A549 (cell line): ENCODE measurements around the gene KCTD1. TPM values are rescaled to one million over a fixed set of nuclear protein-coding genes. Genes with fewer than 3 reads are reported as not detected.
A peak's percentile ranks its signal among the peaks of the same experiment; 100 is the strongest.

ENCODE experiments used
- ATAC-seq, 2 experiments: fragments of 200-7000 bp in 1 of 2; fragments of >200 bp in 1 of 2; cut with Nextera tagmentation in 1 of 2; cut with Tn5 transposase in 1 of 2; 3 replicates each; pipeline versions ENCODE4 v1.8.0 to v1.9.1; 2018 to 2020; ENCODE audit warnings: mild to moderate bottlenecking in 1 of 2, moderate library complexity in 1 of 2
- CTCF ChIA-PET: fragments of 300-600 bp; sonication (Branson Sonifier 250); formaldehyde crosslinking; extraction: SDS; loops from one replicate; lab custom pipeline; 2021; ENCODE audit warnings: antibody characterized with exemption, inconsistent platforms; lab: Yijun Ruan, JAX
- POLR2A ChIA-PET: fragments of 350-600 bp; formaldehyde crosslinking; extraction: SDS; loops from one replicate; lab custom pipeline; 2021; ENCODE audit warnings: antibody characterized with exemption, inconsistent platforms; lab: Yijun Ruan, JAX
- DNase-seq, 2 experiments: peaks; one replicate each; pipeline versions ENCODE4 v3.0.0 to v3.0.0-alpha.2; 2011 to 2016; ENCODE audit warnings: low read depth in 1 of 2, low spot score in 1 of 2
- FAIRE-seq: peaks from 2 replicates; lab custom pipeline; 2011; peaks lifted over from hg19 to GRCh38; lab: Jason Lieb, UNC
- H3K27ac ChIP-seq, 2 experiments: fragments of >200 bp; sonication (Bioruptor Twin); formaldehyde crosslinking; 3 replicates each; pipeline ENCODE4 v1.5.1; 2016 to 2017
- H3K4me1 ChIP-seq: fragments of >200 bp; sonication (Bioruptor Twin); formaldehyde crosslinking; 3 replicates; pipeline ENCODE4 v1.6.1; 2016
- H3K4me2 ChIP-seq: fragments of >200 bp; sonication (Bioruptor Twin); formaldehyde crosslinking; 3 replicates; pipeline ENCODE4 v1.6.1; 2016
- H3K4me3 ChIP-seq: fragments of >200 bp; sonication (Bioruptor Twin); formaldehyde crosslinking; 3 replicates; pipeline ENCODE4 v1.5.1; 2016
- H3K9me3 ChIP-seq: fragments of >200 bp; sonication (Bioruptor Twin); formaldehyde crosslinking; 3 replicates; pipeline ENCODE4 v1.6.1; 2016
- CBX2 ChIP-seq: fragments of 200-600 bp; sonication (generic); IDR thresholded peaks from 2 replicates; pipeline ENCODE4 v1.6.1; 2016; ENCODE audit warnings: low read depth, mild to moderate bottlenecking, borderline replicate concordance
- CTCF ChIP-seq: fragments of >200 bp; sonication (Bioruptor Twin); formaldehyde crosslinking; IDR thresholded peaks from 3 replicates; pipeline ENCODE4 v1.5.1; 2016
- EHF ChIP-seq: fragments of 250-450 bp; sonication (Bioruptor Pico); IDR thresholded peaks from 2 replicates; pipeline ENCODE4 v1.5.0; 2020; ENCODE audit warnings: mild to moderate bottlenecking
- ESRRA ChIP-seq: fragments of 150-350 bp; IDR thresholded peaks from 2 replicates; pipeline ENCODE4 v1.6.1; 2014; ENCODE audit warnings: mild to moderate bottlenecking, low read length, borderline replicate concordance
- GATA3 ChIP-seq: IDR thresholded peaks from 2 replicates; pipeline ENCODE4 v1.6.1; 2012; ENCODE audit warnings: borderline replicate concordance
- HOXB13 ChIP-seq: fragments of 250-450 bp; sonication (Bioruptor Pico); IDR thresholded peaks from 2 replicates; pipeline ENCODE4 v1.5.0; 2020; ENCODE audit warnings: low read depth, mild to moderate bottlenecking, moderate library complexity
- KDM1A ChIP-seq: fragments of 200-600 bp; sonication (generic); IDR thresholded peaks from 2 replicates; pipeline ENCODE4 v1.6.1; 2016; ENCODE audit warnings: low read depth, mild to moderate bottlenecking
- MAZ ChIP-seq: fragments of 150-350 bp; IDR thresholded peaks from 2 replicates; pipeline ENCODE4 v1.6.1; 2014; ENCODE audit warnings: antibody characterized with exemption, low read depth, low read length, borderline replicate concordance
- NPAS2 ChIP-seq: fragments of 250-450 bp; sonication (Bioruptor Pico); IDR thresholded peaks from 2 replicates; pipeline ENCODE4 v1.8.0; 2022; ENCODE audit warnings: mild to moderate bottlenecking, moderate library complexity, borderline replicate concordance
- PHF8 ChIP-seq: fragments of 200-600 bp; sonication (generic); IDR thresholded peaks from 2 replicates; pipeline ENCODE4 v1.6.1; 2016; ENCODE audit warnings: low read depth, mild to moderate bottlenecking, antibody characterized with exemption, moderate library complexity, borderline replicate concordance
- RAD21 ChIP-seq, 2 experiments: fragments of >200 bp in 1 of 2; sonication (Bioruptor Twin) in 1 of 2; formaldehyde crosslinking in 1 of 2; IDR thresholded peaks in 1 of 2; conservative IDR thresholded peaks in 1 of 2; 2 replicates in 1 of 2; 3 replicates in 1 of 2; pipeline ENCODE4 v1.6.1; 2012 to 2018; ENCODE audit warnings: inconsistent platforms in 1 of 2
- SMC3 ChIP-seq: fragments of >200 bp; sonication (Bioruptor Twin); formaldehyde crosslinking; IDR thresholded peaks from 3 replicates; pipeline ENCODE4 v1.6.1; 2018; ENCODE audit warnings: inconsistent platforms
- TFCP2L1 ChIP-seq: fragments of 250-450 bp; sonication (Bioruptor Pico); IDR thresholded peaks from 2 replicates; pipeline ENCODE4 v1.5.0; 2021; ENCODE audit warnings: mild to moderate bottlenecking
- TP53 ChIP-seq: fragments of 250-450 bp; sonication (Bioruptor Pico); IDR thresholded peaks from 2 replicates; pipeline ENCODE4 v1.5.0; 2021; ENCODE audit warnings: mild to moderate bottlenecking, moderate library complexity
- ZC3H11A ChIP-seq: fragments of 450-650 bp; IDR thresholded peaks from 2 replicates; pipeline ENCODE4 v1.6.1; 2014; ENCODE audit warnings: antibody characterized with exemption, mild to moderate bottlenecking
- ZFP36 ChIP-seq: fragments of 450-650 bp; IDR thresholded peaks from 2 replicates; pipeline ENCODE4 v1.6.1; 2014; ENCODE audit warnings: borderline replicate concordance; ENCODE audit not compliant: partially characterized antibody
- WGBS: methylation state at CpG from one replicate; pipeline ENCODE4 v1.1.6; 2017; ENCODE audit errors: missing lambda C conversion rate; 5-methylcytosine and 5-hydroxymethylcytosine counted together
- polyA plus RNA-seq, 4 experiments: library from polyadenylated mRNA; depleted of rRNA in 3 of 4; stranded (reverse); fragments of >200 nt; fragmentation: RNase III in 1 of 4; extraction: RNeasy Plus Mini Kit Qiagen cat#74134 plus additional on column Dnase treatment in 1 of 4; gene quantifications; 2 replicates in 3 of 4; 3 replicates in 1 of 4; pipeline ENCODE4 v1.2.3, GENCODE V29; 2011 to 2017
- TF ChIP-seq, protein P1 (sequence below): fragments of >200 bp; sonication (Bioruptor Twin); formaldehyde crosslinking; IDR thresholded peaks from 3 replicates; pipeline ENCODE4 v1.6.1; 2016
- TF ChIP-seq, protein P2 (sequence below): fragments of 250-450 bp; sonication (Bioruptor Pico); IDR thresholded peaks from 2 replicates; pipeline ENCODE4 v1.5.0; 2020; ENCODE audit warnings: low read depth, mild to moderate bottlenecking, moderate library complexity
- TF ChIP-seq, protein P3 (sequence below): fragments of 200-600 bp; sonication (generic); IDR thresholded peaks from 2 replicates; pipeline ENCODE4 v1.6.1; 2016; ENCODE audit warnings: antibody characterized with exemption, mild to moderate bottlenecking, moderate library complexity
- TF ChIP-seq, protein P4 (sequence below): fragments of 150-350 bp; IDR thresholded peaks from 2 replicates; pipeline ENCODE4 v1.6.1; 2014; ENCODE audit warnings: low read depth, mild to moderate bottlenecking, low read length

The KCTD1 gene
- polyA plus RNA-seq, 2 of the 4 experiments (the other 2 are of a cell fraction) = 26.1 to 32.1 TPM

DNA sequence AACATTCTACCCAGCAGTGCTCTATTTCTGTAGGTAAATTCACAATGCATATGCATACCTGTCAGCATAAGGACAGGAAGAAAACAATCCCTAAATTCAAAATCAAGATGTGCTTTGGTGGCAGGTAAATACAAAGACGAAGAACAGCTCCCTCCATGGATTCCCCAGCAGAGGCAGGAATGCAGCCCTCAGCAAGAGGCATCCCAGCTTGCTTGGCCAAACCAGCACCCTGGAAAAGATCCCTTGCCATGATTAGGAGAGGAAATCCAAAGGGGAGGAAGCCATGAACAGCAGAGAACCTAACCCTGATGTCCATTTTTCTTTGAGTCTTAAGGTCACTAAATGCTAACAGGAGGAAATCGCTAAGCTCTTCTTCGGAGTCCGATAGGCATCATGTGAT, 91.2 kb downstream of the KCTD1 start (continued):
- TF ChIP-seq CBX2 (no peak), PHF8 (no peak), HOXB13 (no peak)
- TF ChIP-seq, protein P1, sequence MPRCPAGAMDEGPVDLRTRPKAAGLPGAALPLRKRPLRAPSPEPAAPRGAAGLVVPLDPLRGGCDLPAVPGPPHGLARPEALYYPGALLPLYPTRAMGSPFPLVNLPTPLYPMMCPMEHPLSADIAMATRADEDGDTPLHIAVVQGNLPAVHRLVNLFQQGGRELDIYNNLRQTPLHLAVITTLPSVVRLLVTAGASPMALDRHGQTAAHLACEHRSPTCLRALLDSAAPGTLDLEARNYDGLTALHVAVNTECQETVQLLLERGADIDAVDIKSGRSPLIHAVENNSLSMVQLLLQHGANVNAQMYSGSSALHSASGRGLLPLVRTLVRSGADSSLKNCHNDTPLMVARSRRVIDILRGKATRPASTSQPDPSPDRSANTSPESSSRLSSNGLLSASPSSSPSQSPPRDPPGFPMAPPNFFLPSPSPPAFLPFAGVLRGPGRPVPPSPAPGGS = no peak
- TF ChIP-seq, protein P2, sequence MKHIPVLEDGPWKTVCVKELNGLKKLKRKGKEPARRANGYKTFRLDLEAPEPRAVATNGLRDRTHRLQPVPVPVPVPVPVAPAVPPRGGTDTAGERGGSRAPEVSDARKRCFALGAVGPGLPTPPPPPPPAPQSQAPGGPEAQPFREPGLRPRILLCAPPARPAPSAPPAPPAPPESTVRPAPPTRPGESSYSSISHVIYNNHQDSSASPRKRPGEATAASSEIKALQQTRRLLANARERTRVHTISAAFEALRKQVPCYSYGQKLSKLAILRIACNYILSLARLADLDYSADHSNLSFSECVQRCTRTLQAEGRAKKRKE = no peak

GRCh38 chr18:26456070-26456491, 92.3 kb downstream of the KCTD1 start:
- 0 out of 2 replicates have a peak, but pooled peaks have one; percentile 55 for TF ChIP-seq KDM1A
- no peak for TF ChIP-seq ZFP36
- peak; percentile 34; the same call in 1 of the 3 replicates for TF ChIP-seq CTCF
- TF ChIP-seq RAD21 (conservative IDR thresholded peaks at IDR 0.05 in 1 of 2, IDR thresholded peaks at IDR 0.05 in 1 of 2) = peak in 1 of 2 experiments; percentile 53; a peak in 4 of 5 replicates
- TF ChIP-seq SMC3 = peak; percentile 31; the same call in 1 of the 3 replicates
- WGBS = 35% methylated on average over 3 of the region's 3 CpGs
- no peak for FAIRE-seq
- POLR2A ChIA-PET = interaction anchor here (0.6 kb wide), 1 partner anchor 200 kb away, joined by 3 read pairs; no protein-coding TSS in a partner anchor
- Histone ChIP-seq H3K27ac (peak overlapping the region; percentile 79 to 82), H3K9me3 (no peaks in the 10 kb centered on the region), H3K4me2 (peak overlapping the region; percentile 59), H3K4me3 (no peak overlapping the region), H3K4me1 (peaks cover 62% of the 10 kb centered on the region)
- CTCF ChIA-PET = interaction anchor here (0.7 to 1.5 kb wide), 5 partner anchors 12 to 67 kb away, joined by 3 to 5 read pairs (median 3); no protein-coding TSS in a partner anchor
- peak in 1 of 2 experiments; percentile 61 for DNase-seq
- ATAC-seq = peak; percentile 34 to 71; a peak in 3 of 6 replicates

DNA sequence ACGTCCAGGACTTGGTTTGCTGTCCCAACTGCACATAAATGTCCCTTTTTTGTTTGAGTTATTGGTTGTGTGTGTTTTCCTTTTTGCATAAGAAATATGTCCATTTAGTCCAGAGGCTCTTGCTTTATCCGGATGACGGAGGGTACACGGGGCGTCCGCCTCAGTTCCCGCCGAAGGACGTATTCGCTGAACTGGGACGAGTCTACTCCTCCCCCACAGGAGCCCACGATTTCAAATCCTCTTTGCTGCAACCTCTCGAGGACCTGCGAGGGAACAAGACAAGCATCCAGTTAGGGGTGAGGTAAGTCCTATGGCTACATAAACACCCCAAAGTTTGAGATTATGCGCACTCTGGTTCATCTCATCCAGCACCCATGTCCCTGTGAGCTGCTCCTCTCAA, 92.7 kb downstream of the KCTD1 start:
- CTCF ChIA-PET = interaction anchor here (1.0 to 1.2 kb wide), 3 partner anchors 12 to 48 kb away, joined by 3 to 4 read pairs (median 3); no protein-coding TSS in a partner anchor

More for the DNA sequence above, 92.7 kb downstream of the KCTD1 start:
- Histone ChIP-seq H3K4me1 (peaks cover 62% of the 10 kb centered on the region), H3K4me2 (peak overlapping the region; percentile 59; the same call in 1 of the 3 replicates), H3K27ac (peak overlapping the region; percentile 79 to 82; a peak in 5 of 6 replicates), H3K4me3 (no peak overlapping the region), H3K9me3 (no peaks in the 10 kb centered on the region)
- WGBS = 96% methylated on average over 15 of the region's 15 CpGs
- POLR2A ChIA-PET = interaction anchor here (0.6 kb wide), 1 partner anchor 200 kb away, joined by 3 read pairs; no protein-coding TSS in a partner anchor
- DNase-seq (no peak), FAIRE-seq (no peak), ATAC-seq (no peak)
- TF ChIP-seq TFCP2L1 (CRISPR knock-in tag) (no peak), TP53 (CRISPR knock-in tag) (no peak), ZC3H11A (no peak), EHF (CRISPR knock-in tag) (no peak), NPAS2 (CRISPR knock-in tag) (no peak), GATA3 (no peak), ESRRA (no peak), MAZ (no peak)
- TF ChIP-seq, protein P3, sequence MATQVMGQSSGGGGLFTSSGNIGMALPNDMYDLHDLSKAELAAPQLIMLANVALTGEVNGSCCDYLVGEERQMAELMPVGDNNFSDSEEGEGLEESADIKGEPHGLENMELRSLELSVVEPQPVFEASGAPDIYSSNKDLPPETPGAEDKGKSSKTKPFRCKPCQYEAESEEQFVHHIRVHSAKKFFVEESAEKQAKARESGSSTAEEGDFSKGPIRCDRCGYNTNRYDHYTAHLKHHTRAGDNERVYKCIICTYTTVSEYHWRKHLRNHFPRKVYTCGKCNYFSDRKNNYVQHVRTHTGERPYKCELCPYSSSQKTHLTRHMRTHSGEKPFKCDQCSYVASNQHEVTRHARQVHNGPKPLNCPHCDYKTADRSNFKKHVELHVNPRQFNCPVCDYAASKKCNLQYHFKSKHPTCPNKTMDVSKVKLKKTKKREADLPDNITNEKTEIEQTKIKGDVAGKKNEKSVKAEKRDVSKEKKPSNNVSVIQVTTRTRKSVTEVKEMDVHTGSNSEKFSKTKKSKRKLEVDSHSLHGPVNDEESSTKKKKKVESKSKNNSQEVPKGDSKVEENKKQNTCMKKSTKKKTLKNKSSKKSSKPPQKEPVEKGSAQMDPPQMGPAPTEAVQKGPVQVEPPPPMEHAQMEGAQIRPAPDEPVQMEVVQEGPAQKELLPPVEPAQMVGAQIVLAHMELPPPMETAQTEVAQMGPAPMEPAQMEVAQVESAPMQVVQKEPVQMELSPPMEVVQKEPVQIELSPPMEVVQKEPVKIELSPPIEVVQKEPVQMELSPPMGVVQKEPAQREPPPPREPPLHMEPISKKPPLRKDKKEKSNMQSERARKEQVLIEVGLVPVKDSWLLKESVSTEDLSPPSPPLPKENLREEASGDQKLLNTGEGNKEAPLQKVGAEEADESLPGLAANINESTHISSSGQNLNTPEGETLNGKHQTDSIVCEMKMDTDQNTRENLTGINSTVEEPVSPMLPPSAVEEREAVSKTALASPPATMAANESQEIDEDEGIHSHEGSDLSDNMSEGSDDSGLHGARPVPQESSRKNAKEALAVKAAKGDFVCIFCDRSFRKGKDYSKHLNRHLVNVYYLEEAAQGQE = no peak
- TF ChIP-seq, protein P4, sequence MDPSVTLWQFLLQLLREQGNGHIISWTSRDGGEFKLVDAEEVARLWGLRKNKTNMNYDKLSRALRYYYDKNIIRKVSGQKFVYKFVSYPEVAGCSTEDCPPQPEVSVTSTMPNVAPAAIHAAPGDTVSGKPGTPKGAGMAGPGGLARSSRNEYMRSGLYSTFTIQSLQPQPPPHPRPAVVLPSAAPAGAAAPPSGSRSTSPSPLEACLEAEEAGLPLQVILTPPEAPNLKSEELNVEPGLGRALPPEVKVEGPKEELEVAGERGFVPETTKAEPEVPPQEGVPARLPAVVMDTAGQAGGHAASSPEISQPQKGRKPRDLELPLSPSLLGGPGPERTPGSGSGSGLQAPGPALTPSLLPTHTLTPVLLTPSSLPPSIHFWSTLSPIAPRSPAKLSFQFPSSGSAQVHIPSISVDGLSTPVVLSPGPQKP = no peak
